HepG2 (cell line): Measurements from ENCODE around the gene VARS2. TPM values are rescaled to one million over a fixed set of nuclear protein-coding genes. Genes with fewer than 3 reads are reported as not detected.

ENCODE experiments used
- ATAC-seq: fragments of 200-7000 bp; cut with Tn5 transposase; 3 replicates; pipeline ENCODE4 v1.9.1; 2020; ENCODE audit warnings: mild to moderate bottlenecking, moderate library complexity
- BruUV-seq: library from RNA; stranded (reverse); fragments of 400-500 nt; replicated peaks from 2 replicates; lab custom pipeline; 2021; lab: Mats Ljungman, UMichigan
- CTCF ChIA-PET: fragments of 300-600 bp; formaldehyde crosslinking; extraction: SDS; loops from one replicate; lab custom pipeline; 2021; ENCODE audit warnings: low total read pairs, inconsistent platforms, low intra/inter-chr PET ratio; lab: Yijun Ruan, JAX
- POLR2A ChIA-PET: fragments of 350-600 bp; sonication (Branson Sonifier 250); formaldehyde crosslinking; loops from one replicate; lab custom pipeline; 2020; ENCODE audit warnings: antibody characterized with exemption, inconsistent platforms; lab: Yijun Ruan, JAX
- DNase-seq: peaks from one replicate; pipeline ENCODE4 v3.0.0-alpha.2; 2015; ENCODE audit warnings: low spot score
- FAIRE-seq: peaks from 3 replicates; lab custom pipeline; 2011; peaks lifted over from hg19 to GRCh38; lab: Jason Lieb, UNC
- H2AFZ ChIP-seq: one replicate; pipeline ENCODE4 v1.6.1; 2011; ENCODE audit warnings: low read length, inconsistent platforms
- H3K27ac ChIP-seq: fragments of 300-600 bp; 3 replicates; pipeline ENCODE4 v1.8.0; 2011; ENCODE audit warnings: mixed run types, mild to moderate bottlenecking, mixed read lengths, low read length, inconsistent platforms; ENCODE audit not compliant: insufficient read depth; ENCODE audit errors: extremely low read length
- H3K27me3 ChIP-seq, 2 experiments: fragments of 200-600 bp in 1 of 2; 2 replicates in 1 of 2; 3 replicates in 1 of 2; pipeline versions ENCODE4 v1.6.0 to v1.8.0; 2011; ENCODE audit warnings: low read length in 2 of 2, mild to moderate bottlenecking in 2 of 2, moderate library complexity in 2 of 2, inconsistent platforms in 1 of 2; ENCODE audit not compliant: insufficient read depth in 2 of 2, control insufficient read depth in 1 of 2
- H3K36me3 ChIP-seq, 2 experiments: fragments of 200-600 bp in 1 of 2; replicated peaks in 1 of 2; 2 replicates in 1 of 2; 3 replicates in 1 of 2; pipeline versions ENCODE4 v1.5.1 to v1.8.0; 2011; ENCODE audit warnings: low read length in 2 of 2, inconsistent platforms in 1 of 2; ENCODE audit not compliant: insufficient read depth in 2 of 2, control insufficient read depth in 1 of 2
- H3K4me1 ChIP-seq: 2 replicates; pipeline ENCODE4 v1.5.1; 2012; ENCODE audit warnings: low read length, inconsistent platforms; ENCODE audit not compliant: insufficient read depth
- H3K4me2 ChIP-seq: 2 replicates; pipeline ENCODE4 v1.6.0; 2011; ENCODE audit warnings: low read depth, low read length, inconsistent platforms
- H3K4me3 ChIP-seq, 3 experiments: fragments of 200-600 bp in 1 of 3; sonication (generic), shearing (Covaris generic) in 1 of 3; replicated peaks in 1 of 3; 2 replicates each; pipeline ENCODE4 v1.5.1; 2011 to 2016; ENCODE audit warnings: low read length in 3 of 3, inconsistent platforms in 2 of 3, low read depth in 2 of 3, mild to moderate bottlenecking in 2 of 3, control low read depth in 1 of 3, mixed read lengths in 1 of 3; ENCODE audit not compliant: insufficient read depth in 1 of 3
- H3K79me2 ChIP-seq: one replicate; pipeline ENCODE4 v1.6.1; 2011; ENCODE audit warnings: low read length, inconsistent platforms; ENCODE audit not compliant: insufficient read depth
- H3K9ac ChIP-seq: 2 replicates; pipeline ENCODE4 v1.6.0; 2011; ENCODE audit warnings: mild to moderate bottlenecking, low read depth, low read length, inconsistent platforms; ENCODE audit not compliant: insufficient read depth
- H3K9me3 ChIP-seq: 2 replicates; pipeline ENCODE4 v1.5.1; 2012; ENCODE audit warnings: mild to moderate bottlenecking, low read length
- H4K20me1 ChIP-seq: 2 replicates; pipeline ENCODE4 v1.6.0; 2011; ENCODE audit warnings: inconsistent platforms, mild to moderate bottlenecking, low read length, moderate library complexity; ENCODE audit not compliant: insufficient read depth
- HES4 ChIP-seq: sonication (generic); formaldehyde crosslinking; IDR thresholded peaks from 2 replicates; pipeline ENCODE4 v1.9.0; 2021; ENCODE audit warnings: mild to moderate bottlenecking, missing genetic modification reagents, borderline replicate concordance
- LRRFIP1 ChIP-seq: sonication (generic); formaldehyde crosslinking; conservative IDR thresholded peaks from 2 replicates; pipeline ENCODE4 v1.4.0; 2020; ENCODE audit warnings: missing genetic modification reagents
- ZNF776 ChIP-seq: sonication (generic); formaldehyde crosslinking; IDR thresholded peaks from 2 replicates; pipeline ENCODE4 v1.4.0; 2020; ENCODE audit warnings: mild to moderate bottlenecking, missing genetic modification reagents
- WGBS: methylation state at CpG from one replicate; pipeline ENCODE4 v1.1.6; 2017; ENCODE audit warnings: low lambda C conversion rate; 5-methylcytosine and 5-hydroxymethylcytosine counted together
- in situ Hi-C: cut with HindIII; loops from 2 replicates; pipeline ENCODE4 v1.10.0; 2017; ENCODE audit warnings: low pct_unique_long_range_greater_than_20kb; ENCODE audit not compliant: extremely low pct_ligation_motif_present
- intact Hi-C: fragments of 100-400 bp; cut with micrococcal nuclease; formaldehyde crosslinking; loops from one replicate; pipeline ENCODE4 v1.10.0; 2022; ENCODE audit not compliant: unreplicated experiment
- polyA plus RNA-seq, 8 experiments: library from polyadenylated mRNA; depleted of rRNA in 3 of 8; stranded (reverse) in 7 of 8; unstranded in 1 of 8; fragments of >200 nt; fragmentation: Illumina TruSeq in 4 of 8; extraction: Trizol in 4 of 8; gene quantifications; 2 replicates each; pipeline versions ENCODE4 v1.2.1 to v1.2.3, GENCODE V29; 2011 to 2016; ENCODE audit warnings: low read depth in 4 of 8, missing spikeins in 1 of 8, mixed read lengths in 1 of 8; ENCODE audit not compliant: insufficient read depth in 1 of 8
- total RNA-seq, 5 experiments: library from RNA; depleted of rRNA; stranded (reverse); fragments of >200 nt; fragmentation: Illumina TruSeq; extraction: Trizol; gene quantifications; 2 replicates each; pipeline ENCODE4 v1.2.3, GENCODE V29; 2016; ENCODE audit warnings: low read depth in 1 of 5

VARS2 gene
- total and polyA plus RNA-seq, 2 of the 13 experiments (the other 11 are each of a cell fraction or from before 2014, with no cell fraction given) = 61.8 to 71.8 TPM

DNA sequence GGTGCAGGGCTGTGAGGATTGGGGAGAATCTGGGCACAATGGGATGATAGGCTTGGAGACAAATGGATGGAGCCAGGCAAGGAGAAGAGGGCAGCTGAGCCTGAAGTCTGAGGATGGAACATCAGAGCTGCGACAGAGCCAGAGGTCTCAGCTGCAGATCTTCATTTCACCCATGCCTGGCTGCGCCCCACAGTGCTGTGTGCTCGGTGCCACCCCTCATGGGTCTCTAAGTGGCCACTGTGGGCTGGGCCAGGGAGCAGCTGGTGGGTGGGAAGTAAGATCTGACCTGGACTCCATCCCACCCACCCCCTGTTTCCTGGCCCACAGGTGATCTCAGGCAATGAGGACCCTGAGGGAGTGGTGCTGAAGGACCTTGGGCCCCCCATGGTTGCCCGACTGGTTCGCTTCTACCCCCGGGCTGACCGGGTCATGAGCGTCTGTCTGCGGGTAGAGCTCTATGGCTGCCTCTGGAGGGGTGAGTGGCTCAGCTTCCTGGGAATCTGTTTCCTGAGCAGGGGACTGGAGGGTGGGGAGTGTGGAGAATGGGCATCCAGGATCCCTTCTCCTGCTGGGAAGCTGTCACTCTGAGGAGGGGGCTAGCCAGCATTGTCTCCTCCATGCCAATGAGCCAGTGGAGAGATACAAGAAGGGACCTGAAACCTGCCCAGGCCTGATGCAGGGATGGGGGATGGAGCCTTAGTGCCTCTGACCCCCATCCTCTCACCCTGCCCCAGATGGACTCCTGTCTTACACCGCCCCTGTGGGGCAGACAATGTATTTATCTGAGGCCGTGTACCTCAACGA is 23.2 kb upstream of the VARS2 start:
- in situ Hi-C loops = no loop called here

More for the DNA sequence above, 23.2 kb upstream of the VARS2 start:
- Histone ChIP-seq H3K9me3 (no peaks in the 10 kb centered on the region), H3K4me2 (no peak overlapping the region), H2AFZ (no peak overlapping the region), H3K27ac (no peak overlapping the region), H3K36me3 (peaks cover 33 to 62% of the 10 kb centered on the region in 2 experiments), H3K9ac (no peak overlapping the region), H3K4me1 (peaks cover 12% of the 10 kb centered on the region), H3K4me3 (no peak overlapping the region), H3K27me3 (no peaks in the 10 kb centered on the region), H3K79me2 (peaks cover 12% of the 10 kb centered on the region), H4K20me1 (peaks cover 4% of the 10 kb centered on the region; the same call in 1 of the 2 replicates)
- TF ChIP-seq HES4 (CRISPR knock-in tag) = 0 out of 2 replicates have a peak, but pooled peaks have one; percentile 20
- 0 out of 2 replicates have a peak, but pooled peaks have one; percentile 59 for TF ChIP-seq ZNF776 (CRISPR knock-in tag)
- no peak for TF ChIP-seq LRRFIP1 (CRISPR knock-in tag)
- DNase-seq (no peak), ATAC-seq (no peak), FAIRE-seq (no peak)
- ChIA-PET CTCF (no interaction called here), POLR2A (no interaction called here)
- intact Hi-C loops = no loop called here
- no TSS peak for BruUV-seq
- WGBS = 88% methylated on average over 12 of the region's 12 CpGs
